HG03135 (cell line): ENCODE measurements around the gene TMEM50A.
"Not testable (repeated sequence)": the region's sequence is repeated elsewhere in the genome, so short reads cannot be mapped to it uniquely, and the experiment has no call there.

Source experiments
- ATAC-seq: cut with Tn5 transposase; IDR thresholded peaks from one replicate; pipeline ENCODE4 v1.9.1; 2021; ENCODE audit warnings: mild to moderate bottlenecking, moderate library complexity; ENCODE audit not compliant: unreplicated experiment

TMEM50A gene

GRCh38 chr1:25329950-25330349 is 8.2 kb upstream of the TMEM50A start:
- not testable (repeated sequence) for ATAC-seq

- ATAC-seq = peak; percentile 21
Observed at GRCh38 chr1:25336922-25337354, 1.2 kb upstream of the TMEM50A start.

GRCh38 chr1:25337483-25338187 is 499 bp upstream of the TMEM50A start:
- ATAC-seq = peak; percentile 36

GRCh38 chr1:25338986-25339385 is 852 bp downstream of the TMEM50A start:
- ATAC-seq = no peak

GRCh38 chr1:25341746-25342145 is 3.6 kb downstream of the TMEM50A start:
- no peak for ATAC-seq

GRCh38 chr1:25342846-25343245 is 4.7 kb downstream of the TMEM50A start:
- ATAC-seq = no peak

GRCh38 chr1:25343872-25344271 is 5.7 kb downstream of the TMEM50A start:
- ATAC-seq = no peak

GRCh38 chr1:25347556-25347955 is 9.4 kb downstream of the TMEM50A start:
- ATAC-seq = no peak

GRCh38 chr1:25349606-25350005 is 11.5 kb downstream of the TMEM50A start:
- ATAC-seq = no peak

GRCh38 chr1:25355841-25356395 is 17.8 kb downstream of the TMEM50A start:
- ATAC-seq = no peak

GRCh38 chr1:25356441-25356840 is 18.3 kb downstream of the TMEM50A start:
- ATAC-seq = no peak

- no peak for ATAC-seq
Observed at GRCh38 chr1:25356848-25357247, 18.7 kb downstream of the TMEM50A start.

GRCh38 chr1:25360596-25361581 is 22.8 kb downstream of the TMEM50A start:
- no peak for ATAC-seq

- ATAC-seq = no peak
Observed at GRCh38 chr1:25361901-25362300, 23.8 kb downstream of the TMEM50A start.

- ATAC-seq = not testable (repeated sequence)
Observed at GRCh38 chr1:25362634-25363559, 24.8 kb downstream of the TMEM50A start.

- ATAC-seq = no peak
Observed at GRCh38 chr1:25369241-25369640, 31.1 kb downstream of the TMEM50A start.

- ATAC-seq = not testable (repeated sequence)
Observed at GRCh38 chr1:25369691-25370271, 31.6 kb downstream of the TMEM50A start.

GRCh38 chr1:25371757-25372156 is 33.6 kb downstream of the TMEM50A start:
- not testable (repeated sequence) for ATAC-seq

GRCh38 chr1:25378367-25378766 is 40.2 kb downstream of the TMEM50A start:
- not testable (repeated sequence) for ATAC-seq

GRCh38 chr1:25382543-25382942 is 44.4 kb downstream of the TMEM50A start:
- ATAC-seq = not testable (repeated sequence)
